Measurements from ENCODE around the gene PPDPF. TPM values are rescaled to one million over a fixed set of nuclear protein-coding genes. Genes with fewer than 3 reads are reported as not detected.

PPDPF gene
- total and polyA plus RNA-seq, 2 of the 8 experiments (the other 6 are each of a cell fraction or from before 2014, with no cell fraction given), result 30.5 to 138 TPM

GRCh38 chr20:63502671-63503172 lies 17.8 kb upstream of the PPDPF start (continued):
- TF ChIP-seq TEAD4 (IDR thresholded peaks at IDR 0.05; ENCODE audit: low read depth, low read length), result no peak
- TF ChIP-seq EGR1 (IDR thresholded peaks at IDR 0.05; ENCODE audit: borderline replicate concordance, low read depth, low read length), result no peak
- TF ChIP-seq E2F6 (IDR thresholded peaks at IDR 0.05), result no peak
- no peak for TF ChIP-seq HDAC6 (IDR thresholded peaks at IDR 0.05; ENCODE audit: low read depth, low read length)
- TF ChIP-seq HDAC2 (IDR thresholded peaks at IDR 0.05; ENCODE audit: borderline replicate concordance in 1 of 2, low read depth in 2 of 2, low read length in 2 of 2), result no peak

Data from H1 (cell line).